Activated CD8-positive, alpha-beta memory T cell treated with anti-CD3 and anti-CD28 coated beads for 36 hours (primary cell): ENCODE results near the gene PTEN. TPM values are rescaled to one million over a fixed set of nuclear protein-coding genes. Genes with fewer than 3 reads are reported as not detected.

Source experiments
- CTCF ChIA-PET: fragments of 350-600 bp; sonication (Branson Sonifier 250); formaldehyde crosslinking; loops from one replicate; lab custom pipeline; 2021; ENCODE audit warnings: antibody characterized with exemption; lab: Charles Lee
- POLR2A ChIA-PET: fragments of 350-600 bp; sonication (Branson Sonifier 250); formaldehyde crosslinking; loops from one replicate; lab custom pipeline; 2021; ENCODE audit warnings: antibody characterized with exemption; lab: Charles Lee
- total RNA-seq, 2 experiments: library from RNA; stranded (reverse); gene quantifications; one replicate each; pipeline ENCODE4 v1.2.3, GENCODE V29; 2021

Gene PTEN
- total RNA-seq: 10 to 100 TPM; 42.4 to 48.0 TPM

GRCh38 chr10:87863053-87863943 lies at the start of gene PTEN, which contains the start of gene KLLN:
PTEN (plus strand) TSS chr10:87863625; CDS start chr10:87864470, 845 bp downstream.
KLLN (minus strand) TSS chr10:87863533; CDS start chr10:87862487, 1,046 bp downstream.
- CTCF ChIA-PET: interaction anchor here (1.1 to 2.8 kb wide), 2 partner anchors 45 to 79 kb away, joined by 3 to 11 read pairs; partner anchors contain the start of gene ATAD1
- POLR2A ChIA-PET: interaction anchor here (0.6 to 3.2 kb wide), 5 partner anchors 45 to 720 kb away, joined by 3 to 28 read pairs (median 7); partner anchors contain the start of genes ATAD1 and RNLS

GRCh38 chr10:87816163-87816897 lies 47.1 kb upstream of the PTEN start:
- POLR2A ChIA-PET: no interaction called here
- CTCF ChIA-PET: interaction anchor here (1.4 kb wide), 1 partner anchor 12 kb away, joined by 3 read pairs; no protein-coding TSS in a partner anchor

- POLR2A ChIA-PET: interaction anchor here (0.8 to 2.6 kb wide), 4 partner anchors 11 to 55 kb away, joined by 3 to 28 read pairs (median 9); no protein-coding TSS in a partner anchor
- CTCF ChIA-PET: interaction anchor here (1.2 kb wide), 1 partner anchor 12 kb away, joined by 6 read pairs; no protein-coding TSS in a partner anchor
Observed at GRCh38 chr10:87816898-87817608, 46.4 kb upstream of the PTEN start.

- ChIA-PET CTCF (interaction anchor here (1.0 to 1.7 kb wide), 6 partner anchors 10 to 300 kb away, joined by 4 to 11 read pairs (median 4); partner anchors contain the start of genes KLLN and PTEN), POLR2A (interaction anchor here (0.8 to 2.6 kb wide), 8 partner anchors 9 to 55 kb away, joined by 3 to 28 read pairs (median 3); no protein-coding TSS in a partner anchor)
Observed at GRCh38 chr10:87817609-87818504, 45.6 kb upstream of the PTEN start, which contains the start of gene ATAD1. ATAD1 (minus strand) TSS chr10:87818226; CDS start chr10:87814599, 3,627 bp downstream.

GRCh38 chr10:87818505-87819288 lies 44.7 kb upstream of the PTEN start:
- ChIA-PET POLR2A (interaction anchor here (0.9 to 2.6 kb wide), 7 partner anchors 8 to 56 kb away, joined by 3 to 28 read pairs (median 3); no protein-coding TSS in a partner anchor), CTCF (interaction anchor here (1.0 to 1.7 kb wide), 7 partner anchors 9 to 301 kb away, joined by 3 to 11 read pairs (median 4); partner anchors contain the start of genes KLLN and PTEN)

GRCh38 chr10:87819289-87819585 lies 44.2 kb upstream of the PTEN start:
- ChIA-PET POLR2A (interaction anchor here (1.8 to 2.6 kb wide), 2 partner anchors 11 to 43 kb away, joined by 5 to 28 read pairs; no protein-coding TSS in a partner anchor), CTCF (interaction anchor here (1.2 to 1.7 kb wide), 3 partner anchors 9 to 43 kb away, joined by 3 to 11 read pairs (median 4); partner anchors contain the start of genes KLLN and PTEN)

GRCh38 chr10:87826653-87827052 lies 36.8 kb upstream of the PTEN start:
- ChIA-PET POLR2A (interaction anchor here (1.0 kb wide), 1 partner anchor 8 kb away, joined by 3 read pairs; the partner anchor contains the start of gene ATAD1), CTCF (no interaction called here)

GRCh38 chr10:87827681-87828080 lies 35.7 kb upstream of the PTEN start:
- ChIA-PET CTCF (interaction anchor here (1.1 kb wide), 1 partner anchor 9 kb away, joined by 5 read pairs; the partner anchor contains the start of gene ATAD1), POLR2A (interaction anchor here (2.3 kb wide), 1 partner anchor 10 kb away, joined by 15 read pairs; the partner anchor contains the start of gene ATAD1)

- CTCF ChIA-PET: interaction anchor here (1.0 to 2.0 kb wide), 3 partner anchors 10 to 754 kb away, joined by 3 to 6 read pairs (median 4); partner anchors contain the start of gene ATAD1
- POLR2A ChIA-PET: interaction anchor here (1.3 to 2.3 kb wide), 2 partner anchors 11 to 33 kb away, joined by 4 to 15 read pairs; partner anchors contain the start of gene ATAD1
Observed at GRCh38 chr10:87829051-87829450, 34.4 kb upstream of the PTEN start.

- POLR2A ChIA-PET: interaction anchor here (0.7 to 1.8 kb wide), 4 partner anchors 11 to 573 kb away, joined by 3 to 5 read pairs (median 4); partner anchors contain the start of gene ATAD1
- CTCF ChIA-PET: interaction anchor here (2.0 kb wide), 1 partner anchor 12 kb away, joined by 6 read pairs; the partner anchor contains the start of gene ATAD1
Observed at GRCh38 chr10:87829986-87830729, 33.3 kb upstream of the PTEN start.

- POLR2A ChIA-PET: no interaction called here
- CTCF ChIA-PET: no interaction called here
Observed at GRCh38 chr10:87836098-87836497, 27.3 kb upstream of the PTEN start.

GRCh38 chr10:87837445-87837844 lies 26.0 kb upstream of the PTEN start:
- ChIA-PET POLR2A (no interaction called here), CTCF (no interaction called here)

- CTCF ChIA-PET: no interaction called here
- POLR2A ChIA-PET: interaction anchor here (0.6 kb wide), 1 partner anchor 47 kb away, joined by 3 read pairs; no protein-coding TSS in a partner anchor
Observed at GRCh38 chr10:87838650-87839049, 24.8 kb upstream of the PTEN start.

- CTCF ChIA-PET: no interaction called here
- POLR2A ChIA-PET: no interaction called here
Observed at GRCh38 chr10:87841186-87841585, 22.2 kb upstream of the PTEN start.

GRCh38 chr10:87842220-87842641 lies 21.2 kb upstream of the PTEN start:
- POLR2A ChIA-PET: no interaction called here
- CTCF ChIA-PET: no interaction called here
